Measurements from ENCODE around the gene PCCB.
A peak's percentile ranks its signal among the peaks of the same experiment; 100 is the strongest.
"Not testable (repeated sequence)": the region's sequence is repeated elsewhere in the genome, so short reads cannot be mapped to it uniquely, and the experiment has no call there.

PCCB gene

GRCh38 chr3:136250059-136250902, at the start of gene PCCB:
Gene PCCB, plus strand, starts transcription at chr3:136250340. Its CDS starts 36 bp downstream, at chr3:136250376.
- no peaks in the 10 kb centered on the region for H3K27me3 ChIP-seq (ENCODE audit: insufficient read depth, low read length)
- H3K36me3 ChIP-seq (ENCODE audit: insufficient read depth, low read depth, low read length), result no peaks in the 10 kb centered on the region
- no peaks in the 10 kb centered on the region for H3K9me3 ChIP-seq (ENCODE audit: insufficient read depth, low read depth, low read length)
- peak within 1 kb of the TSS; percentile 50 for H3K27ac ChIP-seq (ENCODE audit: low read length)
- peak within 1 kb of the TSS; percentile 88 for H3K9ac ChIP-seq (ENCODE audit: low read depth, low read length)
- H3K4me1 ChIP-seq (ENCODE audit: insufficient read depth, low read length), result peaks cover 12% of the 10 kb centered on the region; the same call in 1 of the 2 replicates
- H3K4me3 ChIP-seq (ENCODE audit: low read length), result peak within 1 kb of the TSS; percentile 82

- Histone ChIP-seq H3K27me3 (ENCODE audit: insufficient read depth, low read length) (no peaks in the 10 kb centered on the region), H3K9ac (ENCODE audit: low read depth, low read length) (no peak overlapping the region), H3K27ac (ENCODE audit: low read length) (no peak overlapping the region), H3K36me3 (ENCODE audit: insufficient read depth, low read depth, low read length) (no peaks in the 10 kb centered on the region), H3K9me3 (ENCODE audit: insufficient read depth, low read depth, low read length) (no peaks in the 10 kb centered on the region), H3K4me1 (ENCODE audit: insufficient read depth, low read length) (no peaks in the 10 kb centered on the region), H3K4me3 (ENCODE audit: low read length) (no peak overlapping the region)
These were observed 42.5 kb upstream of the PCCB start for GRCh38 chr3:136207489-136208115.

GRCh38 chr3:136209921-136210320, 40.2 kb upstream of the PCCB start:
- Histone ChIP-seq H3K4me1 (ENCODE audit: insufficient read depth, low read length) (no peaks in the 10 kb centered on the region), H3K9ac (ENCODE audit: low read depth, low read length) (no peak overlapping the region), H3K27ac (ENCODE audit: low read length) (no peak overlapping the region), H3K36me3 (ENCODE audit: insufficient read depth, low read depth, low read length) (no peaks in the 10 kb centered on the region), H3K9me3 (ENCODE audit: insufficient read depth, low read depth, low read length) (no peaks in the 10 kb centered on the region), H3K4me3 (ENCODE audit: low read length) (no peak overlapping the region), H3K27me3 (ENCODE audit: insufficient read depth, low read length) (no peaks in the 10 kb centered on the region)

GRCh38 chr3:136211547-136211946, 38.6 kb upstream of the PCCB start:
- H3K9me3 ChIP-seq (ENCODE audit: insufficient read depth, low read depth, low read length), result no peaks in the 10 kb centered on the region
- H3K27ac ChIP-seq (ENCODE audit: low read length), result no peak overlapping the region
- no peaks in the 10 kb centered on the region for H3K4me1 ChIP-seq (ENCODE audit: insufficient read depth, low read length)
- no peak overlapping the region for H3K9ac ChIP-seq (ENCODE audit: low read depth, low read length)
- no peaks in the 10 kb centered on the region for H3K36me3 ChIP-seq (ENCODE audit: insufficient read depth, low read depth, low read length)
- no peak overlapping the region for H3K4me3 ChIP-seq (ENCODE audit: low read length)
- no peaks in the 10 kb centered on the region for H3K27me3 ChIP-seq (ENCODE audit: insufficient read depth, low read length)

- not testable (repeated sequence) for H3K4me1 ChIP-seq (ENCODE audit: insufficient read depth, low read length); H3K27ac ChIP-seq (ENCODE audit: low read length); H3K4me3 ChIP-seq (ENCODE audit: low read length); H3K36me3 ChIP-seq (ENCODE audit: insufficient read depth, low read depth, low read length); H3K9ac ChIP-seq (ENCODE audit: low read depth, low read length); H3K27me3 ChIP-seq (ENCODE audit: insufficient read depth, low read length)
- H3K9me3 ChIP-seq (ENCODE audit: insufficient read depth, low read depth, low read length), result peaks cover 11% of the 10 kb centered on the region
These were observed 27.4 kb upstream of the PCCB start for GRCh38 chr3:136222746-136223145.

DNA sequence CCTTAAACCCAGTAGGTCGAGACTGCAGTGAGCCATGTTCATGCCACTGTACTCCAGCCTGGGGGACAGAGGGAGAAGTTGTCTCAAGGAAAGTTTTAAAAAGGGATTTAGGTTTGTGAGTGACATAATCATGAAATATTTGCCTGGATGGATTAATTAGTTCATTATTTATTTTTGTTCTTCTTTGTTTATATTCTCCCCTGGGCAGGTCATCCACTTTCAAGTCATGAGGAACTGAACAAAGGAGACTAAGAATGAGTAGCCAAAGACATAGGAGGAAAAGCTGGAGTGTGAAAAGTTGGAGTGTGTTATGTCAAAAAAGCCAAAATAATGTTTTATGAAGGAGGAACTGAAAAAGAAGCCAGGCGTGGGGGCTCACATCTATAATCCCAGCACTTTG, 17.7 kb upstream of the PCCB start:
- no peak overlapping the region for H3K27ac ChIP-seq (ENCODE audit: low read length)
- H3K36me3 ChIP-seq (ENCODE audit: insufficient read depth, low read depth, low read length), result no peaks in the 10 kb centered on the region
- H3K4me1 ChIP-seq (ENCODE audit: insufficient read depth, low read length), result peaks cover 9% of the 10 kb centered on the region
- H3K9ac ChIP-seq (ENCODE audit: low read depth, low read length), result no peak overlapping the region
- H3K4me3 ChIP-seq (ENCODE audit: low read length), result no peak overlapping the region
- no peaks in the 10 kb centered on the region for H3K9me3 ChIP-seq (ENCODE audit: insufficient read depth, low read depth, low read length)
- peaks cover 6% of the 10 kb centered on the region; the same call in 1 of the 2 replicates for H3K27me3 ChIP-seq (ENCODE audit: insufficient read depth, low read length)

DNA sequence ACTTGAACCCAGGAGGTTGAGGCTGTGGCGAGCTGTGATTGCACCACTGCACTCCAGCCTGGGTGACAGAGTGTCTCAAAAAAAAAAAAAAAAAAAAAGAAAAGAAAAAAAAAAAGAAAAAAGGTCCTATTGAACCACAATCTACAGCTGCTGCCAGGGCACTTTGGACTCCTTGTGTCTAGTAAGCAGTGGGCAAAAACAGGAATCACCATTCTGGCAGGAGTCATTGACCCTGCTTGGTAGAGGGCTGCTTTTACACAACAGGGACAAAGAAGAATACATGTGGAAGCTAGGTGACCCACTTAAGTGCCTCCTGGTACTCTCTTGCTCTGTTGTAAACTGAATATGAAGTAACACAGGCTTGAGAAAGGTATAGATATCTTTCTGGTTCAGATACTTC, 14.6 kb upstream of the PCCB start:
- H3K27ac ChIP-seq (ENCODE audit: low read length), result no peak overlapping the region
- H3K9me3 ChIP-seq (ENCODE audit: insufficient read depth, low read depth, low read length), result no peaks in the 10 kb centered on the region
- H3K9ac ChIP-seq (ENCODE audit: low read depth, low read length), result 0 out of 2 replicates have a peak overlapping the region, but pooled peaks have one; percentile 15
- H3K27me3 ChIP-seq (ENCODE audit: insufficient read depth, low read length), result peaks cover 17% of the 10 kb centered on the region; the same call in 1 of the 2 replicates
- H3K4me1 ChIP-seq (ENCODE audit: insufficient read depth, low read length), result peaks cover 14% of the 10 kb centered on the region
- H3K36me3 ChIP-seq (ENCODE audit: insufficient read depth, low read depth, low read length), result no peaks in the 10 kb centered on the region
- H3K4me3 ChIP-seq (ENCODE audit: low read length), result peak overlapping the region; percentile 17; the same call in 1 of the 2 replicates

- Histone ChIP-seq H3K36me3 (ENCODE audit: insufficient read depth, low read depth, low read length) (no peaks in the 10 kb centered on the region), H3K27ac (ENCODE audit: low read length) (no peak overlapping the region), H3K9ac (ENCODE audit: low read depth, low read length) (0 out of 2 replicates have a peak overlapping the region, but pooled peaks have one; percentile 15), H3K27me3 (ENCODE audit: insufficient read depth, low read length) (peaks cover 17% of the 10 kb centered on the region; the same call in 1 of the 2 replicates), H3K4me3 (ENCODE audit: low read length) (peak overlapping the region; percentile 17; the same call in 1 of the 2 replicates), H3K4me1 (ENCODE audit: insufficient read depth, low read length) (peaks cover 14% of the 10 kb centered on the region), H3K9me3 (ENCODE audit: insufficient read depth, low read depth, low read length) (no peaks in the 10 kb centered on the region)
These were observed 14.0 kb upstream of the PCCB start for GRCh38 chr3:136236109-136236508.

GRCh38 chr3:136237103-136237502, 13.0 kb upstream of the PCCB start:
- Histone ChIP-seq H3K9me3 (ENCODE audit: insufficient read depth, low read depth, low read length) (no peaks in the 10 kb centered on the region), H3K4me3 (ENCODE audit: low read length) (no peak overlapping the region), H3K4me1 (ENCODE audit: insufficient read depth, low read length) (peaks cover 14% of the 10 kb centered on the region), H3K36me3 (ENCODE audit: insufficient read depth, low read depth, low read length) (no peaks in the 10 kb centered on the region), H3K9ac (ENCODE audit: low read depth, low read length) (no peak overlapping the region), H3K27ac (ENCODE audit: low read length) (no peak overlapping the region), H3K27me3 (ENCODE audit: insufficient read depth, low read length) (peaks cover 17% of the 10 kb centered on the region; the same call in 1 of the 2 replicates)

DNA sequence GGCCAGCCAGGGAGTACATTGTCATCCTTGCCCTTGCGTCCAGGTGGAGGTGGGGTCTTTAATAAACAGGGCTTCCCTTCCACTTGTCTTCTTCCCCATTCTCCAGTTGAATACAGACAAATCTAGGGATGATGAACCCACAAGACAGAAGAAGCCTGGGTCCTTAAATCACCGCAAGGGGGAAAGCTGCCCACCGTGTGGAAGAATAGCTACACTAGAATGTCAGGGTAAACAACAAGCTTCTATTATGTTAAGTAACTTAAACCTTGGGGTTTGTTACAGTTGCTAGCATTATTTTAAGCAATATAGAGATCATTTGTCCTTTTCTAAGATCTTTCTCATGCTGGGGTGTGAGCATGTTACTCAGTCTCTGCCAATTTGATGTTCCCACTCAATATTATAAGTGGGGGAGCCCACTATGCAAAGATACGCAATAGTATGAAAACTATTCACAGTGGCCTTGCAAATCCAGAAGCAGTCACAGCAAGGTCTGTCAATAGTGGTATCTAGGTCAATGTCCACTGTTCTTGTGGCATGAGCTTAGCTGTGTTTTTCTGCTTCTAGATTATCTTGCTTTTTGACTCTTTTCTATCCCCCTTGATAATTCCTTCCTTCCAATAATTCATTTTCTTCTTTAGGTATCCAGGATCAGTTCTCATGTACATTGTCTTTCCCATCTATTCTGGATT, 12.0 kb upstream of the PCCB start:
- H3K4me3 ChIP-seq (ENCODE audit: low read length), result no peak overlapping the region
- H3K4me1 ChIP-seq (ENCODE audit: insufficient read depth, low read length), result peaks cover 14% of the 10 kb centered on the region
- peaks cover 17% of the 10 kb centered on the region; the same call in 1 of the 2 replicates for H3K27me3 ChIP-seq (ENCODE audit: insufficient read depth, low read length)
- H3K9me3 ChIP-seq (ENCODE audit: insufficient read depth, low read depth, low read length), result no peaks in the 10 kb centered on the region
- no peak overlapping the region for H3K9ac ChIP-seq (ENCODE audit: low read depth, low read length)
- no peak overlapping the region for H3K27ac ChIP-seq (ENCODE audit: low read length)
- H3K36me3 ChIP-seq (ENCODE audit: insufficient read depth, low read depth, low read length), result no peaks in the 10 kb centered on the region

DNA sequence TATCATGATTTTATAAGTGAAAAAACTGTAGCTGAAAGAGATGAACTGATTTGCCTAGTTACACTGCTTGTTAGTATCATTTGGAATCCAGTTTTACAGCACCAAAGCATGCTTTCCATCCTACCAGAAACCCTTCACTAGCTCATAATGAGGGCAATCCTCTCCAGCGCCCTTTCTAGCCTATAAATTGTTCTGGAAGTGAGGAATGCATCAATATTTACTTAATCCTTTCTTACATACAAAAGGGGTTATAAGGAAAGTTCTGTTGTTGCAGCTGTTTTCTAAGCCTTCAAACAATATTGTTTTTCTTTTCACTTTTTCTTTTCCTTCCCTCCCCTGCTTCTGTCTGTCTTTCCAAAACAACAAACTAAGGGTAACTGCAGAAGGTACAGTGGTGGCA, 11.0 kb upstream of the PCCB start:
- Histone ChIP-seq H3K9me3 (ENCODE audit: insufficient read depth, low read depth, low read length) (no peaks in the 10 kb centered on the region), H3K36me3 (ENCODE audit: insufficient read depth, low read depth, low read length) (no peaks in the 10 kb centered on the region), H3K4me1 (ENCODE audit: insufficient read depth, low read length) (peaks cover 14% of the 10 kb centered on the region), H3K27me3 (ENCODE audit: insufficient read depth, low read length) (peaks cover 17% of the 10 kb centered on the region; the same call in 1 of the 2 replicates), H3K9ac (ENCODE audit: low read depth, low read length) (no peak overlapping the region), H3K27ac (ENCODE audit: low read length) (no peak overlapping the region), H3K4me3 (ENCODE audit: low read length) (no peak overlapping the region)
